Superior temporal gyrus (tissue), 1 donor: ENCODE data around the gene PICK1.

ENCODE experiments used
- DNase-seq: peaks from one replicate; pipeline ENCODE4 v3.0.0-alpha.2; 2016; ENCODE audit errors: extremely low spot score

The PICK1 gene

DNA sequence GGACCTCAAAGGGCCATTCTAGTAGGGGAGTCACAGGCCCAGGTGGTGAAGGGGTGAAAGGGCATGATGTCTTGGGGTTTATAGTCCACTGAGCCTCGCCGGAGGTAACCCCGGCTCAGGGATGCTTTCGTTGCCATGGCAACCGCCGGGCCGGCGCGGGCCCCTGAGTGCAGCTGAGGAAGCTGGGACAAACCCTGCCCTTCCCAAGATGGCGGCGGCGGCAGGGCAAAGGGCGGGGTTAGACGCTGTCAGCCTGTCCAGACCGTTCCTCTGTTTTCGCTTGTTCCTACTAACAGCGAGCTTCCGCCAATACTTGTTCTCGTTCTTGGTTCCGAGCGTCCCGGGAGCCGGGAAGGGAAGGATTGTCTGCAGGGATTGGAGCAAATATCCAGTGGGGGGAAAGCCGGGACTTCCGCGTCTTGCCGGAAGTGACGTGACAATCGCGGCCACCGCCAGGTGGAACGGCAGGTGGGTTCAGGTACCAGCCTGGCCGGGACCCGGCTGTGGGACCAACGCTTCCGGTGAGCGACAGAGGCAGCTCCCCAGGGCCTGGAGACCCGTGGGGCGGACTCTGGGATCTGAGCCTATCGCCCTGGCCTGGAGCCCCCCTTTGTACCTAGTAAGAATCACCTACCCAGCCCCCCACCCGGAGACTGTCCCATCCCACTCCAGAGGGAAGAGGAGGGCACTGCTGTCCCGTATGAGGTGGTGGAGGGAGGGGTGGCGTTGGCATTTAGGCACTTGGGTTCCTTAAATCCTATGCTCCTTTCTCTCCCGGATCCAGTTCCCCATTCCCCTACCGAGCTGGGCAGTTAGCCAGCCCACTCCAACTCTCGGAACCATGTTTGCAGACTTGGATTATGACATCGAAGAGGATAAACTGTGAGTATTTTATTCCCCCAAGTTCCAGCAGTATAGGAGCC lies at the start of gene PICK1:
Gene PICK1, plus strand, starts transcription at position 436 of the 923 bp plus-strand sequence. Its CDS starts 406 bp downstream, at position 842.
- DNase-seq = peak; percentile 97

DNA sequence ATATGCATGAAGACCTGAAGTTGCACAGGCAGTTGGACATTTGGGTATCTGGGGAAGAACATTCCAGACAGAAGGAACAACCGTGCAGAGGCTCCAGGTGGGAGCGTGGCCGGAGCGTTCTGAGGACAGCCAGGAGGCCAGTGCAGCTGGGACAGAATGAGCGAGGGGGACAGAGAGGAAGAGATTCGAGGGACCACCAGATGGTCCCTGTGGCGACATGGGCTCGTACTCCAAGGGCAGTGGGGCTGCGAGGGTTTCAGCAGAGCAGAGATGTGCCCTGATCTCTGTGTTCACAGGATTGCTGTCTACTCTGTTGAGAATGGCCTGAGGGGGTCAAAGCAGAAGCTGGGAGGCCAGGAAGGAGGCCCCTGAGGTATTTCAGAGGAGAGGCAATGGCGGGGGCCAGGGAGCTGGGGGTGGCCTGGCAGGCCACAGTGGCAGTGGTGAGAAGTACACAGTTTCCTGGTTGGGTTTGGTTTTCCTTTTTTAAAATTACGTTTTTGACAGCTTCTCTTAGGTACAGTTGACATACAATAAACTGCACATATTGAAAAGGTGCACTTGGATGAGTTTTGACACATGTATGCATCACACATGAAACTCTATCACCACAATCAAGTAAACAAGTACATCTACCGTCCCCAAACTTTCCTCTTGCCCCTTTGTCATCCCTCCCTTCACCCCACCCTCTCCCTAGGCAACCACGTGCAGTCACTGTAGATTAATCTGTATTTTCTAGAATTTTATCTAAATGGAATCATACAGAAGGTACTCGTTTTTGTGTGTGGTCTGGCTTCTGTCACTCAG lies 48.0 kb upstream of the PICK1 start:
- DNase-seq = no peak

DNA sequence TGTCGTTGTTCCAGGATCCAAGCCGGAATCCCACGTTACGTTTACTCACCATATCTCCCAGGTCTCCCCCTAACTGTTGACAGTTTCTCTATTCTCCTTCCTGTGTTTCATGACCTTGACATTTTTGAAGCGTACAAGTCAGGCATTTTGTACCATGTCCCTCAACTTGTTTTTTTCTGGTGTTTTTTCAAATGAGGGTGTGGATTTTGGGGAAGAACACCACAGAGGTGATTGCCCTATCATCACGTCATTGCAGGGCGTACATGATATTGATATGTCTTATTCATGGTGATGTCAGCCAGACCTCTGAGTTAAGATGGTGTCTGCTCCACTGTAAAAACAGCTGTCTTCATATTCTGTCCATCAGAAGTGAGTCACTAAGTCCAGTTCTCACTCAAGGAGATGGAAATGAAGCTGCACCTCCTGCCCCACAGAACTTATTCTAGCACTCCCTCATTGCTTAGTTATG lies 44.6 kb upstream of the PICK1 start:
- no peak for DNase-seq

DNA sequence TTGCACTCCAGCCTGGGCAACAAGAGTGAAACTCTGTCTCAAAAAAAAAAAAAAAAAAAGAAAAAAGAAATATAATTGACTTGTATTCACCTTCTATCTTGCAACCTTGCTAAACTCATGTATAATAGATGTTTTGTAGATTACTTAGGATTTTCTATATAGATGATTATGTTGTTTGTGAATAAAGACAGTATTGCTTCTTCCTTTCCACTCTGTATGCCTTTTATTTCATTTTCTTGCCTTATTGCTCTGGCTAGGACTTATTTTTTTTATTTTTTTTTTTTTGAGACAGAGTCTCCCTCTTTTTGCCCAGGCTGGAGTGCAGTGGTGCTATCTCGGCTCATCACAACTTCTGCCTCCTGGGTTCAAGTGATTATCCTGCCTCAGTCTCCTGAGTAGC lies 43.1 kb upstream of the PICK1 start:
- DNase-seq = no peak

DNA sequence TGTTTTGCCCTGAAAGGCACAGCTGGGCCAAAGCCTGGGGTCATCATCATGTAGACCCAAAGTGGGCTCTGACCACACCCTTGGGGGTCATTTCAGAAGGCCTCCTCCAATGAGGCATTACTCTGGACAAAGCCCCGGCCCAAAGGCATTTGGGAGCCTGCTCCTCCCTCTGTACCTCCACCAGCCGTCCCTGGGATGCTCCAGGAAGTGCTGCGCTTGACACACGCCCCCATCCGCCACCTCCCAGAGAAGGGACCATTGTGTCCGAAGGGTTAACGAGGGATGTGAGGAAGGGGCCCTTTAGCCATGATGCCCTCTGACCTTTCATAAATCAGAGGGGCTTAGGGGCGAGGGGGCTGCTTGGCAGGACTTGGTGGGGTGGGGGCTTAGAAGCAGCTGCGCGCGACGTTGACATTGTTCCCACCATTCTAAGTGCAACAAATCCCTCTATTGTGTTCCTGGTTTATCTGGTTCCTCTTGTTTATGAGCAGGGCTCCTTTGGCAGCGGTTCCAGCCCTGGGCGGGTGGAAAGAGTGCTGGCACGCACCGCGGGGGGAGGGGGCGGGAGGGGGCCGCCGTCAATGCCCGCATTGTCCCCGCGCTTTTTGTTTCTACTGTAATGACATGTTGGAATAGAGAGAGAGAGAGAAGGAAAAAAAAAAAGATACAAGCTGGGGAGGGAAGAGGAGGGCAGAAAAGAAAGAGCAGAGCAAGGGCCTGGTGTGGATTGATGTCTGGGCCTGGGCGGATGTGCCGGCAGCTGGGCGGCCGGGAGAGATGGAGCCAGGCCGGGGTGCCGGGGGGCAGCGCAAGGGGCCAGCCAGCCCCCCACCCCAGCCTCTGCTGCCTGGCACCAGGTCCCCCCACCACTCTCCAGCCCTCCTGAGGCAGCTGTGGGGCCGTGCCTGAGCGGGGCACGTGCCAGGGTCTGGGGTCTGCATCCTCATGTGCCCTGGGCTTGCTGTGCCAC lies 40.7 kb upstream of the PICK1 start:
- peak; percentile 95 for DNase-seq

DNA sequence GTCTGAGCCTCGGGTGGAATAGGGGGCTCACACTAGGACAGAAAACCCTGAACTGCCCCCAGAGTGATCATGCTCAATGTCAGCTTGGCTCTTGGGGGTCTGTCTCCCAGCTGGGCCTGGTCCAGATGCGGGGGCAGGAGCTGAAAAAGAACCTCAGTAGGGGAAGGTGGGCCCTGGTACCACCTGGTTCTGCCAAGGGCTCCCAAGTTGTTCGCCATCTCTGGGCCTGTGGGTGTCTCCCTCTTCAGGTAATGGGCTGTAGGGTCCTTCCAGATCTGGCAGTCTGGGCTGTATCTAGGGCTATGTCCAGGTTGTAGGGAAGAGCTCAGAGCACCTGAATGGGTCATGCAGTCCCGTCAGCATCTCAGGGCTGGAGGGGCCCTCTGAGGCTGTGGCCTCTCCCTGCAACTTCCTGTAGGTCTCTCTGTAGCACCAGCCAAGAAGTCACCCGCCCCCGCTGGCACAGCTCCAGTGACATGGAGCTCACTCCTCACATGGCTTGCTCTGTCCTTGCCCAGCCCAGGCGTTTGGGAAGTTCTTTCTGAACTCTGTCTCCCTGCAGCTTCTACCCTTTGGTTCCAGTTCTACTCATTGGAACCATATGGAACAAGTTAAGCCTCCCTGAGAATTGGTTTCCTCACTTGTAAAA lies 39.8 kb upstream of the PICK1 start:
- peak; percentile 88 for DNase-seq

DNA sequence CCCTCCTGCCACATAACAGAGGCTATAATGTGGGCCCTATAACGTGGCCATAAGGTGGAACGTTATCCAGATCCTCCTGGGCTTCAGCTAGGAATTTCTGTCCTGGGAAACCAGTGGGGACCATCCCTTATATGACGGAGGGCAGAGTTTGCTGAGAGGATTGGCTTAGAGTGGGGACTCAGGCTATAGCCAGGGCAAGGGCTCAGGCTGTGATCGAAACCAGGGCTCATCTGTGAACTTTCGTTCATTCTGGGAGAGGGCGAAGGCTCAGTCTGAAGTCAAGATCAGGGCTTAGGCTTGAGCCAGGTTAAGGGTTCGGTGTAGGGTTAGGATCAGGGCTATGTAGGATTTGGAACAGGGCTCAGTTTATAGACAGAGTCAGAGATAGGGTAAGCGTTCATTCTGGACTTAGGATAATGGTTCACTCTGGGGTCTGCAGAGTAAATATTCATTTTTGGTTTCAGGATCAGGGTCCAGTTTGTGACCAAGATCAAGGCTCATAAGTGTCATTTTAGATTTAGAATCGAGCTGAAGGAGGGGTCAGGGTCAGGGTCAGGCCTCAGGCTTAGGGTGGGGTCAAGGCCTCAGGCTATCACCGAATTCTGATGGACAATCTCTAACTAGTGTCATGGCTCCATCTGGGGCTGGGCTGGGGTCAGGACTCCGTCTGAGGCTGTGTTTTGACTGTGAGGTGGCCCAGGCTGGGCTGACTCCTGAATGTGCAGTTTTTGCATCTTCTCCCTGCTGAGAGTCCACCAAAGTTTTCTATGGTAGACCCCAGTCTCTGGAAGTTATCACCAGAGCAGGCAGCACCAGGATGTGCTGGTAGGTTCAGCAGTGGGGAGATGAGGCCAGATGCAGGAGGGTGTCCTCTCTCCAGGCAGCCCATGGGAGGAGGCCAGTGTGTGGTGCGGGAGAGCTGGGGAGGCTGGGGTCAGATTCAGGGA lies 39.0 kb upstream of the PICK1 start:
- DNase-seq = no peak

DNA sequence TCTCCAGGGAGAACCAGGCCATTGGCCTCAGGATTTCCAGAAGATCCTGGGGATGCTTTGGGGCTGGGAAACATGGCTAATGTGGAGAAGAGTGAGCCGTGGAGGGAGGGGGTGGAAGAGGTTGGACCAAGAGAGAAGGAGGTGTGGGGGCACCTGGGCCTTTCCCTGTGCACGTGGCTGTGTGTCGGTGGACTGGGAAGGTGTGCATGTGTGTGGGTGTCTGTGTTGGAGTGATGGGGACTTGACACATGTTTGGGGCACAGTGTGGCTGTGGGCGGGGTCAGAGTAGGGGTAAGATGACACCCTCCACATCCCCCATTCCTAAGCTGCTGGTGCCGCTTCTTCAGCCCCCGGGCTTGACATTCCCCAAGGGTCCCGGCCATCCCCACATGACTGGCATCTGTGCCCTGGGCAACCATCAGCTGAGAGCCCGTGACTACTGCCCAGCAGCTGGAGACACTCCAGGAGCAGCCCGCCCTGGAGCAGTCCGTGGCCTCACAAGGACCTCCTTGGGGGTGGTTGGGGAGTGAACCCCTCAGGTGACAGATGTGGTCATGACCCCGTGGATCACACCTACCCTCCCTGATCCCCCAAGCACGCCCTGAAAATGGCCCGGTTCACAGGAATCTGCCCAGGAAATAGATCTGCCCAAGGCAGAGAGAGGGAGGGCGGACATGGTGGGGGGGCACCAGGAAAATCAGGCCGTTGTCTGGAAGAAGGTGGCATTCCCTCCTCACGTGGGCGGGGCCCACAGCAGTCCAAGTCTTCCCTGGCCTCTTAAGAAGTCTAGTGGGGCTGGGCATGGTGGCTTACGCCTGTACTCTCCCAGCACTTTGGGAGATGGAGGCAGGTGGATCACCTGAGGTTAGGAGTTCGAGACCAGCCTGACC lies 38.0 kb upstream of the PICK1 start:
- DNase-seq = peak; percentile 46

DNA sequence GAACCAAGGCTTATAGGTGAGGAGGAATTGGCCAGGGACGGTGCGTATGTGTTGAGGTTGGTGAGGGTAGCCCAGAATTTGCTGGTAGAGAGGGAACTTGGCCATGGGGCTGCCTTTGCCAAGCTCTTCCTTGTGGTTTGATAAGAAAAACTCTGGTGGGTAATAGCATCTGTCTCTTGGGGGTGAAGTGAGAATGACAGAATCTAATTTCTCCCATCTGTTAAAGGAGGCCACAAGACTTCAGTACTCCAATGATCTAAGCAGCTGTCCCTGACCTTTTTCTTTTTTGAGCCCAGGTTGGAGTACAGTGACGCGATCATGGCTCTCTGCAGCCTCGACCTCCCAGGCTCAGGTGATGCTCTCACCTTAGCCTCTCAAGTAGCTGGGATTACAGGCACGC lies 36.0 kb upstream of the PICK1 start:
- DNase-seq = no peak

DNA sequence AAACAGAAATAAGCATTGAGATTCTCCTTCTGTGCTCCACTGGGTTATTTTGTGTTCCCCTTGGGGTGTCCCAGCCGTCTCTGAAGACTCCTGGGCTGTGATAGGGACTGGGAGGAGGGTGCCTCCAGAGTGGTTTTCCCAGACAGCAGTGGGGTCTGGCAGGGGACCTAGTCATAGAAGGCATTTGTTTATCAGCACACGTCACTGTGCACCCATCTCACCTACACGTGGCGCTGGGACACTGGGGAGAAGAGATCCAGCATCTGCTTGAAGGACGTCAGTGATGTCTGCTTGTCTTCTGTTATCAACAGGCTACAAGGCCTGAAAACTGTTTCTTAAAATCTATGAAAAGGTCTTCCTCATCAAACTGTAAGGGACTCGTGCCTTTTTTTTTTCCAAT lies 34.2 kb upstream of the PICK1 start:
- DNase-seq = no peak

DNA sequence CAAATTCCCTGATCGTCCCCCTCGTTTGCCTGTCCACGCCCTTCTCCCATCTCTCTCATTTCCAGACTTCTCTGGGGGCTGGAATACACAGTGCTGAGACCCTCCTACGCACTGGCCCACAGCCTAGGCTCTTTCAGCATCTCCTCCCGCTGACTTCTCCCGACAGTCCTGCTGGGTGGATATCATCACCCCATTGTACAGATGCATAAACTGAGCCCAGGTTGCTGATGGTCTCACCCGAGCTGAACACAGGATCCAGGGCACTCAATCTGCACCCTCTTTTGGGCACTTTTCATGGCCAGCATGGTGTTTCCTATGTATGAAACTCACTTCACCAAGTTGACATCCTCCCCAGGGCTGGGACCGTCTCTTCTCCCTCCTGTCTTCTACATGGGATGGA lies 31.7 kb upstream of the PICK1 start:
- no peak for DNase-seq

DNA sequence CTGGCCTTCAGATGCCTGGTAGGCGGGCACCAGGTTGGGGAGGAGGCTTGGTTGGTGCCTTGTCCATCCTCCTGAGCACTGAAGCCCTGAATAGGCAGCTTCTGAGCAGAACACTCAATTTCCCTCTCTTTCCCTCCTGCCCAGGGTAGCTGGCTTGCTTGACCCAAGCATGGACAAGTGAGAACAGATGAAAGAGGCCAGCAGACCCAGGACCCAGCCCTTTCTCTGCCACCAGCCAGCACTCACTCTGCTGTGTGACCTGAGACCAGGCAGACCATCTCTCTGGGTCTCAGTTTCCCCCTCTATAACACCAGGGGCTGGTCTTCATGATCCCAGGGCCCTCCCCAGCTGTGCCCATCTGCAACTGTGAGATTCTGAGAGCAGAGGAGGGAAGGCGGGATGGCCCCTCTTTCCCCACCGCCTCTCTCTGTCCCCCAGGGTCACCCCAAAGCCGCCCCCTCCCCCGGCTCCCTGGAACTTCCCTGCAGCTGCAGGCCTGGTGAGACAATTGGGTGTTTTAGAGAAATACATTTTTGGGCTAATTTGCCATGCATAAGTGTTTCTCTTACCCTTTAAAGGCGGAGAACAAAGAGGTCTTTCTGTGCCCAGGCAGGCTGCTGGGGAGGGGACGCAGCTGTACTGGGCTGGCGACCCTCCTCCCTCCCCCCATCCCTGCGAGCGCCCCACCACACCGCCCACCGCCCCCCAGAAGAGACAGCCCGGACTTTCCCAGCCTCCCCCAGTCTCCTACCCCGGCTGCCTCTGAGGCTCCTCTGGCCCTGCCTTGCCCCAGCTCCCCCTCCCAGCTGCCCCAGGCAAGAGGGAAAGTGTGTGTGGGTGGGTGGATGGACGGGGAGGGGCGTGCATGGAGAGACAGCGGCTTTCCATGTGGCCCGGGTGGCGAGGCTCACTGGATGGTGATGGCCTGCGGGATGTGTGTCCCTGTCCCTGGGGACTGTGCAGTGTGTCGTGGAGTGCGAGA lies 30.8 kb upstream of the PICK1 start:
- peak; percentile 65 for DNase-seq

DNA sequence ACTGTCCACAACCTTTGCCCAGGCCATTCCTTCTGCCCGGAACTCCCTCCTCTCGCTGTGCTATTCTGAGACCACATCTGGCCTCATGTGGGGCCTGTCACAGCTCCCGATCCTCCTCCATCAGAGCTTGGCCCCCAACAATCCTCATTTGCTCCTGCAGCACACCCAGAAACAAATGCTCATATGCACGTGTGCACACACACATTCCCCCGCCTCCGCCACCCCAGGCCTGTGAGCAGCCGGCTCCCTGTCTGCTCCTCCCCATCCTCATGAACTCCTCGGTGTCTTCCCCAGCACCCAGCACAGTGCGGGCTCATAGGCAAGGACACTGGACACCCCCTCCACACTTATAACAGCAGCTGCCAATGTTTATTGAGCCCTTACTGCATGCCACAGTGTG lies 29.7 kb upstream of the PICK1 start:
- no peak for DNase-seq

DNA sequence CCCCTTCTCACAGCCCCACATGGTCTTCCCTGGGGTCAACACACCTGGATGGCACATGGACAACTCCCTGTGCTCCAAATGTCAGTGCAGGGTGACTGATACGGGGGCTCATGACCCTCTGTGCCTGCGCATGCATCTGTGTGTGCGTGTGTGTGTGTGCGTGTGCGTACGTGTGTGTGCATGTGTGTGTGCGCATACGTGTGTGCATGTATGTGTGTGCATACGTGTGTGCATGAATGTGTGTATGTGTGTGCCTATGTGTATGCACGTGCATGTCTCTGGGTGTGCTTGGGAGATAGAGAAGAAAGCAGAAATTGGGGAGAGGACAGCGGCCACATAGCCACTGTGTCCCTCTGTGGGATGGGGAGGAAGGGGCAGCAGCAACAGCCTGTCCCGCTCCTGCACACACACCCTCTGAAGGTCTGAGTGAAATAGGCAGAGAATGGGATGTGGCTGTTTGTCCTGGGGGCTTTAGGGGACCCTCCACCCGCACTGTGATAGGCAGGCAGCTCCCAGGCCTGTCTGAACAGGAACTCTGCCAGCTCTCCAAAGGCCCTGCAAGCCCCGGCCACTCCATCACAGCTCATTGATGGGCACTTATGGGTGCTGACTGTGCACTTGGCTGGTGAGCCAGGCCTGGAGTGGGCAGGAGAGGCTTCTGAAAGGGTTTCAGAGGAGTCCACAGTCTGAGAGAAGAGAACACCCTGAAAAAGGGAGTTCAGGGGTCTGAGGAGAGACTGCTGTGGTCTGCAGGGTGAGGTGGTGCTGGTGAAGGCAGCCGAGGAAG lies 28.7 kb upstream of the PICK1 start:
- DNase-seq = peak; percentile 35

DNA sequence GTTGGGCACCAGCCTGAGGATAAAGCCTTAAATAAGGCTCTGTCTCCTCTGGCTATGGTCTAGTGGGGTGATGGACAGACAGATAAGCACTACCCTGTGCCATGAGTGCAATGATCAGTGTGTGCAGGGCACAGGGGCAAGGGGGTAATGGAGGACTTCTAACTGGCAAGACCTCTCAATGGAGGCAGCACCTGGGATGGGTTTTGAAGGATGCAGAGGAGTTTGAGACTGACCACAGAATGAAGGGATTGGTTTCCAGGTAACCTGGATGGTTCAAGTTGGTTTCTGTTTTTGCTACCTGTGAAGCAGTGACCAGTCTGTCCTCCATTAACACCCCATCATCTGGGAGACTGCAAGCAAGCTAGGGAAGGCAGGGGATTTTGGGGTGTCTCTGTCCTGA lies 27.8 kb upstream of the PICK1 start:
- DNase-seq = no peak

DNA sequence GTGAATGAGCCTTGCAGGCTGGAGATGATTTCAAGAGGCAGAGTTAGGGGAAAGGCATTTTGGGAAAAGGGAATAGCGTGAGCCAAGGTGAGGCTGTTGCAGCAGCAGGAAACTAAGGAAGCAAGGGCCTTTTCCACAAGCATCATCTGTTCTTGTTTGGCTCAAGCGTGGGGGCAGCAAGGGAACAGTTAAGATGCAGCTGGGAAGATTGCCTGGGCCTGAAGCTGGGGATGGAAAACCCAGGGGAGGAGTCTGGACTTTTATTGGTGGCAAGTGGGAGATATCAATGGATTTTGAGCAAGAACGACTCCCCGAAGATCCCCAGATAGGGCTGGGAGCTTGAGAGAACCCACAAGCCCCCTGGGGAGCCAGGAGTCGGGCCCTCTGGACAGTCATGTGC lies 27.3 kb upstream of the PICK1 start:
- DNase-seq = peak; percentile 58
